HFFc6 (cell line): ENCODE measurements around the gene FBRS. TPM values are rescaled to one million over a fixed set of nuclear protein-coding genes. Genes with fewer than 3 reads are reported as not detected.

Source experiments
- DNase-seq: peaks from one replicate; pipeline ENCODE4 v3.0.0-alpha.2; 2018
- H3K27ac Mint-ChIP-seq: 2 replicates; pipeline ENCODE4 v1.8.0; 2020; ENCODE audit warnings: mild to moderate bottlenecking, mixed read lengths
- H3K27me3 Mint-ChIP-seq: 2 replicates; pipeline ENCODE4 v1.8.0; 2021; ENCODE audit warnings: mild to moderate bottlenecking, moderate library complexity, mixed read lengths; ENCODE audit not compliant: insufficient read depth
- H3K36me3 Mint-ChIP-seq: 2 replicates; pipeline ENCODE4 v1.8.0; 2021; ENCODE audit warnings: low read depth, mixed read lengths
- H3K4me1 Mint-ChIP-seq: 2 replicates; pipeline ENCODE4 v1.8.0; 2020; ENCODE audit warnings: low read depth, mixed read lengths
- H3K4me3 Mint-ChIP-seq: 2 replicates; pipeline ENCODE4 v1.8.0; 2020; ENCODE audit warnings: mild to moderate bottlenecking, moderate library complexity, mixed read lengths
- H3K9me3 Mint-ChIP-seq: 2 replicates; pipeline ENCODE4 v1.8.0; 2020; ENCODE audit warnings: mild to moderate bottlenecking, mixed read lengths
- CTCF ChIP-seq: fragments of 200-600 bp; sonication (generic); IDR thresholded peaks from 2 replicates; pipeline ENCODE4 v1.5.0; 2021; ENCODE audit warnings: antibody characterized with exemption, mild to moderate bottlenecking
- total RNA-seq, 6 experiments: library from RNA; stranded (reverse); fragmentation: NEBNext Ultra II Directional; extraction: Animal tissue kit (Norgen Biotek cat#: 25700); gene quantifications; 2 replicates in 1 of 6; 3 replicates in 5 of 6; pipeline ENCODE4 v1.2.3, GENCODE V29; 2021

Gene FBRS
- total RNA-seq, 6 experiments from 2014 or later = 54.1 to 72.1 (median 64.5) TPM

- Mint-ChIP-seq H3K27me3 (peaks cover 4% of the 10 kb centered on the region), H3K4me1 (peaks cover 35% of the 10 kb centered on the region)
- no peak for DNase-seq
Observed at GRCh38 chr16:30619202-30619601, 39.0 kb upstream of the FBRS start.

GRCh38 chr16:30619638-30620037 is 38.6 kb upstream of the FBRS start:
- DNase-seq = no peak
- no peak for TF ChIP-seq CTCF
- Mint-ChIP-seq H3K4me1 (peaks cover 35% of the 10 kb centered on the region), H3K4me3 (no peak overlapping the region), H3K27ac (no peak overlapping the region), H3K9me3 (peaks cover 20% of the 10 kb centered on the region), H3K27me3 (peaks cover 4% of the 10 kb centered on the region), H3K36me3 (peaks cover 13% of the 10 kb centered on the region)

More at GRCh38 chr16:30619202-30619601, 39.0 kb upstream of the FBRS start:
- H3K4me3 Mint-ChIP-seq = no peak overlapping the region
- TF ChIP-seq CTCF = no peak
- H3K36me3 Mint-ChIP-seq = peaks cover 13% of the 10 kb centered on the region
- no peak overlapping the region for H3K27ac Mint-ChIP-seq
- H3K9me3 Mint-ChIP-seq = peaks cover 20% of the 10 kb centered on the region

GRCh38 chr16:30620169-30620568 is 38.1 kb upstream of the FBRS start:
- peaks cover 20% of the 10 kb centered on the region for H3K9me3 Mint-ChIP-seq
- peaks cover 13% of the 10 kb centered on the region for H3K36me3 Mint-ChIP-seq
- no peak overlapping the region for H3K27ac Mint-ChIP-seq
- no peak overlapping the region for H3K4me3 Mint-ChIP-seq
- no peak for TF ChIP-seq CTCF
- peaks cover 35% of the 10 kb centered on the region for H3K4me1 Mint-ChIP-seq
- peaks cover 4% of the 10 kb centered on the region for H3K27me3 Mint-ChIP-seq
- no peak for DNase-seq

- H3K4me1 Mint-ChIP-seq = peaks cover 35% of the 10 kb centered on the region
- H3K36me3 Mint-ChIP-seq = peaks cover 13% of the 10 kb centered on the region
- H3K27ac Mint-ChIP-seq = no peak overlapping the region
- peaks cover 20% of the 10 kb centered on the region for H3K9me3 Mint-ChIP-seq
- DNase-seq = peak; percentile 69
- TF ChIP-seq CTCF = no peak
- no peak overlapping the region for H3K4me3 Mint-ChIP-seq
- H3K27me3 Mint-ChIP-seq = peaks cover 4% of the 10 kb centered on the region
Observed at GRCh38 chr16:30621765-30622164, 36.5 kb upstream of the FBRS start.

- no peak for DNase-seq
- H3K27ac Mint-ChIP-seq = no peak overlapping the region
- peaks cover 4% of the 10 kb centered on the region for H3K27me3 Mint-ChIP-seq
- H3K4me1 Mint-ChIP-seq = peaks cover 35% of the 10 kb centered on the region
- TF ChIP-seq CTCF = no peak
- no peak overlapping the region for H3K4me3 Mint-ChIP-seq
- H3K36me3 Mint-ChIP-seq = peaks cover 13% of the 10 kb centered on the region
- peaks cover 20% of the 10 kb centered on the region for H3K9me3 Mint-ChIP-seq
Observed at GRCh38 chr16:30622455-30623032, 35.7 kb upstream of the FBRS start.
